ENCODE data around the gene AGPAT2. TPM values are rescaled to one million over a fixed set of nuclear protein-coding genes. Genes with fewer than 3 reads are reported as not detected.

Gene AGPAT2
- total RNA-seq, 1 donor: 30.0 TPM

GRCh38 chr9:136624184-136624951 is 62.9 kb downstream of the AGPAT2 start:
- Histone ChIP-seq H3K4me1 (ENCODE audit: insufficient read depth, low read length) (peaks cover 7% of the 10 kb centered on the region), H3K9me3 (ENCODE audit: low read depth, low read length) (no peaks in the 10 kb centered on the region), H4K20me1 (ENCODE audit: insufficient read depth, low read length) (no peaks in the 10 kb centered on the region), H3K27ac (ENCODE audit: low read depth, low read length) (no peak overlapping the region), H3K4me2 (ENCODE audit: insufficient read depth, low read length) (no peak overlapping the region), H3K79me2 (ENCODE audit: insufficient read depth, low read length) (no peaks in the 10 kb centered on the region), H3K27me3 (ENCODE audit: insufficient read depth, low read length) (no peaks in the 10 kb centered on the region), H3K36me3 (ENCODE audit: insufficient read depth, low read length) (no peaks in the 10 kb centered on the region), H3K4me3 (ENCODE audit: insufficient read depth, low read length) (no peak overlapping the region), H2AFZ (ENCODE audit: low read length) (no peak overlapping the region)
- TF ChIP-seq CTCF (IDR thresholded peaks at IDR 0.05; ENCODE audit: extremely low read depth, low read depth, low read length): no peak
- peak; percentile 95 for DNase-seq (ENCODE audit: insufficient read length, low spot score, missing footprints)

GRCh38 chr9:136623842-136624183 is 63.4 kb downstream of the AGPAT2 start:
- peaks cover 3% of the 10 kb centered on the region for H3K27me3 ChIP-seq (ENCODE audit: insufficient read depth, low read length)

More at GRCh38 chr9:136623842-136624183, 63.4 kb downstream of the AGPAT2 start:
- no peaks in the 10 kb centered on the region for H4K20me1 ChIP-seq (ENCODE audit: insufficient read depth, low read length)
- no peak for TF ChIP-seq CTCF (IDR thresholded peaks at IDR 0.05; ENCODE audit: extremely low read depth, low read depth, low read length)
- no peaks in the 10 kb centered on the region for H3K9me3 ChIP-seq (ENCODE audit: low read depth, low read length)
- H3K27ac ChIP-seq (ENCODE audit: low read depth, low read length): no peak overlapping the region
- no peak overlapping the region for H2AFZ ChIP-seq (ENCODE audit: low read length)
- no peak overlapping the region for H3K4me2 ChIP-seq (ENCODE audit: insufficient read depth, low read length)
- H3K4me3 ChIP-seq (ENCODE audit: insufficient read depth, low read length): no peak overlapping the region
- DNase-seq (ENCODE audit: insufficient read length, low spot score, missing footprints): no peak
- H3K4me1 ChIP-seq (ENCODE audit: insufficient read depth, low read length): peaks cover 7% of the 10 kb centered on the region
- H3K79me2 ChIP-seq (ENCODE audit: insufficient read depth, low read length): no peaks in the 10 kb centered on the region
- no peaks in the 10 kb centered on the region for H3K36me3 ChIP-seq (ENCODE audit: insufficient read depth, low read length)

Small RNAs within 50 kb of the gene (small RNA-seq; reads per million reads assigned to genes)
- gene MIR126: 280 reads per million, percentile 98 among the genes with 10 or more reads in this experiment

Other genes starting within 250 kb of the AGPAT2 start
- 7.4 and 8.3 TPM in 2 replicates for gene INPP5E, start 247.6 kb downstream of the AGPAT2 start, total RNA-seq
- 36.8 and 38.4 TPM in 2 replicates for gene SEC16A, start 204.4 kb downstream of the AGPAT2 start, total RNA-seq
- 10.5 and 14.4 TPM in 2 replicates for gene NOTCH1, start 141.4 kb downstream of the AGPAT2 start, total RNA-seq
- gene EGFL7, start 24.5 kb downstream of the AGPAT2 start, total RNA-seq: 3.3 and 6.2 TPM in 2 replicates
- gene DIPK1B, start 25.1 kb upstream of the AGPAT2 start, total RNA-seq: not detected in 2 replicates
- not detected in 2 replicates for gene LCN10, start 55.5 kb upstream of the AGPAT2 start, total RNA-seq
- gene LCN6, start 61.1 kb upstream of the AGPAT2 start, total RNA-seq: not detected in 2 replicates
- gene LCN8, start 70.8 kb upstream of the AGPAT2 start, total RNA-seq: not detected in 2 replicates
- not detected in 2 replicates for gene LCN15, start 77.1 kb upstream of the AGPAT2 start, total RNA-seq
- 31.8 and 39.8 TPM in 2 replicates for gene TMEM141, start 103.9 kb upstream of the AGPAT2 start, total RNA-seq
- under 0.01 TPM in 1 of 2 replicates, not detected in the other for gene CCDC183, start 108.9 kb upstream of the AGPAT2 start, total RNA-seq
- 64.2 and 64.8 TPM in 2 replicates for gene RABL6, start 120.5 kb upstream of the AGPAT2 start, total RNA-seq
- 0.88 and 1.1 TPM in 2 replicates for gene AJM1, start 155.0 kb upstream of the AGPAT2 start, total RNA-seq
- 54.2 and 59.0 TPM in 2 replicates for gene PHPT1, start 162.0 kb upstream of the AGPAT2 start, total RNA-seq
- gene MAMDC4, start 164.9 kb upstream of the AGPAT2 start, total RNA-seq: 0.88 and 1.4 TPM in 2 replicates
- 126 and 173 TPM in 2 replicates for gene EDF1, start 178.9 kb upstream of the AGPAT2 start, total RNA-seq
- 6.2 and 6.8 TPM in 2 replicates for gene TRAF2, start 199.1 kb upstream of the AGPAT2 start, total RNA-seq